H1 (cell line): ENCODE measurements around the gene FAM50A. TPM values are rescaled to one million over a fixed set of nuclear protein-coding genes. Genes with fewer than 3 reads are reported as not detected.

Experiments
- ASH2L ChIP-seq: fragments of 200-600, 300-600 bp; sonication (generic); IDR thresholded peaks from one replicate; pipeline ENCODE4 v1.7.1; 2017; ENCODE audit warnings: low read length
- BACH1 ChIP-seq: IDR thresholded peaks from 2 replicates; pipeline ENCODE4 v1.6.1; 2012; ENCODE audit warnings: low read length, improper control_type of control experiment
- BCL11A ChIP-seq, 2 experiments: IDR thresholded peaks; one replicate each; pipeline ENCODE4 v1.6.1; 2011; ENCODE audit warnings: low read depth in 2 of 2, low read length in 2 of 2, mild to moderate bottlenecking in 2 of 2
- BRCA1 ChIP-seq: IDR thresholded peaks from 2 replicates; pipeline ENCODE4 v1.6.1; 2012; ENCODE audit warnings: low read depth, low read length, improper control_type of control experiment
- CEBPB ChIP-seq: IDR thresholded peaks from 2 replicates; pipeline ENCODE4 v1.6.1; 2012; ENCODE audit warnings: low read depth, low read length
- CHD1 ChIP-seq: IDR thresholded peaks from 2 replicates; pipeline ENCODE4 v1.6.1; 2012; ENCODE audit warnings: low read depth, low read length, improper control_type of control experiment
- CTCF ChIP-seq, 3 experiments: IDR thresholded peaks; 1 replicate in 2 of 3; 2 replicates in 1 of 3; pipeline versions ENCODE4 v1.5.1 to v1.6.1; 2011; ENCODE audit warnings: low read length in 3 of 3, mild to moderate bottlenecking in 3 of 3, inconsistent platforms in 2 of 3, low read depth in 1 of 3, moderate library complexity in 1 of 3; ENCODE audit not compliant: insufficient read depth in 1 of 3; ENCODE audit errors: control extremely low read depth in 1 of 3
- EGR1 ChIP-seq: IDR thresholded peaks from 2 replicates; pipeline ENCODE4 v1.6.1; 2011; ENCODE audit warnings: low read depth, low read length, borderline replicate concordance
- EP300 ChIP-seq, 2 experiments: IDR thresholded peaks; 1 replicate in 1 of 2; 2 replicates in 1 of 2; pipeline ENCODE4 v1.6.1; 2011 to 2012; ENCODE audit warnings: low read depth in 2 of 2, low read length in 2 of 2, mild to moderate bottlenecking in 2 of 2, borderline replicate concordance in 1 of 2, inconsistent platforms in 1 of 2, moderate library complexity in 1 of 2
- GABPA ChIP-seq: IDR thresholded peaks from 2 replicates; pipeline ENCODE4 v1.6.1; 2011; ENCODE audit warnings: mild to moderate bottlenecking, low read length, moderate library complexity, borderline replicate concordance; ENCODE audit not compliant: insufficient read depth
- HDAC6 ChIP-seq: IDR thresholded peaks from one replicate; pipeline ENCODE4 v1.7.1; 2012; ENCODE audit warnings: low read depth, mild to moderate bottlenecking, inconsistent platforms, low read length, moderate library complexity
- KDM5A ChIP-seq: fragments of 200-600 bp; IDR thresholded peaks from 2 replicates; pipeline ENCODE4 v1.7.1; 2012; ENCODE audit warnings: mild to moderate bottlenecking, low read length, inconsistent platforms, mixed read lengths
- MAX ChIP-seq: IDR thresholded peaks from 2 replicates; pipeline ENCODE4 v1.6.1; 2012; ENCODE audit warnings: inconsistent platforms
- NANOG ChIP-seq: IDR thresholded peaks from 2 replicates; pipeline ENCODE4 v1.6.1; 2011; ENCODE audit warnings: low read length, low read depth, mild to moderate bottlenecking, inconsistent platforms; ENCODE audit not compliant: insufficient read depth, poor library complexity, severe bottlenecking
- NRF1 ChIP-seq: IDR thresholded peaks from 2 replicates; pipeline ENCODE4 v1.6.1; 2011; ENCODE audit warnings: mild to moderate bottlenecking, low read depth, low read length, improper control_type of control experiment
- RBBP5 ChIP-seq: IDR thresholded peaks from 2 replicates; pipeline ENCODE4 v1.7.1; 2012; ENCODE audit warnings: low read depth, mild to moderate bottlenecking, inconsistent platforms, low read length, moderate library complexity, borderline replicate concordance
- SRF ChIP-seq: IDR thresholded peaks from 2 replicates; pipeline ENCODE4 v1.6.1; 2011; ENCODE audit warnings: mild to moderate bottlenecking, low read depth, low read length, moderate library complexity
- TBP ChIP-seq: IDR thresholded peaks from 2 replicates; pipeline ENCODE4 v1.6.1; 2011; ENCODE audit warnings: low read depth, low read length, improper control_type of control experiment
- TCF12 ChIP-seq: IDR thresholded peaks from 2 replicates; pipeline ENCODE4 v1.6.1; 2011; ENCODE audit warnings: low read depth, mild to moderate bottlenecking, low read length
- TEAD4 ChIP-seq: IDR thresholded peaks from 2 replicates; pipeline ENCODE4 v1.6.1; 2012; ENCODE audit warnings: low read depth, low read length, inconsistent platforms, mixed read lengths
- polyA plus RNA-seq, 7 experiments: library from polyadenylated mRNA; depleted of rRNA in 3 of 7; stranded (reverse) in 5 of 7; unstranded in 2 of 7; fragments of >200 nt in 5 of 7; fragments of 200-250 nt in 2 of 7; gene quantifications; 1 replicate in 5 of 7; 2 replicates in 1 of 7; 4 replicates in 1 of 7; pipeline versions ENCODE4 v1.2.1 to v1.2.3, GENCODE V29; 2011 to 2013; ENCODE audit warnings: missing spikeins in 2 of 7, mixed read lengths in 2 of 7
- total RNA-seq: library from RNA; stranded (reverse); fragmentation: NEBNext Ultra II Directional; extraction: Animal tissue kit (Norgen Biotek cat#: 25700); gene quantifications from 2 replicates; pipeline ENCODE4 v1.2.1, GENCODE V29; 2021
- TF ChIP-seq, protein P1 (sequence below): IDR thresholded peaks from 2 replicates; pipeline ENCODE4 v1.6.1; 2012; ENCODE audit warnings: inconsistent platforms

Gene FAM50A
- total and polyA plus RNA-seq, 2 of the 8 experiments (the other 6 are each of a cell fraction or from before 2014, with no cell fraction given), result 30.7 to 48.7 TPM

DNA sequence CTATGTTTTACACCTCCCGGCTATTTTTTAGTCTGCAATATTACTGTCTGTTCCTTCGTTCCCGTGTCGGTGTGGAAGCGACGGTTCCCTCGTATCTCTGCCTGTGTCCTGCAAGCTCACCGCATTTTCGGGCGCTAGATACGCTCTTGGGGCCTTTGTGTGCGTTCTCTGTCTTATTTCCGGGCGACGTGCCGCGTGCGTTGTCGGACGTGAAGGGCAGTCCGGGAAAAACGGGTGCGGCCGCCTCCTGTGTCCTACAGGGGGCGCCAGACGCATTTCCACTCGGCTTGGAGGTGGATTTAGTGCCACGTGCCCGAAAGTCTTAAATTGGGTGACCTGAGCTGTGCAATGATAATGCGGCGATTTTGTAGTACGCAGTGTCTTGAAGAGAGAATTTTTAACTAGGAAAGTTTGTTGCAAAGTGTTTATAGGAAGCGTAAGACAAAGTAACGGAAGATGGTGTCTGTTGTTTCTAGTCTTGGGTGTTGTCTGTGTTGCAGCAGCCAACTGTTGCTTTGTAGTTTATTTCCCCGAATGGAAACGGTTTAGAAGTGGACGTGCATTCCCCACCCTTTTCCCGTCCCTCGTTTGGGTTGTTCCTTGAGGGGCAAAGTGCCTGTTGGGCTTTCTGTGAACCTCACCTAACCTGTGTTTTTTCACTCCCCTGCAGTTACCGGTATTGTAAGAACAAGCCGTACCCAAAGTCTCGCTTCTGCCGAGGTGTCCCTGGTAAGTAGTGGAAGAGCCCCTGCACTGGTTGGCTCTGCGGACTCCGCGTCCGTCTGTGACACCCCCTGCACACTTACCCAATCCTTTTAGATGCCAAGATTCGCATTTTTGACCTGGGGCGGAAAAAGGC, 45.0 kb upstream of the FAM50A start (continued):
- TF ChIP-seq HDAC6, result no peak
- no peak for TF ChIP-seq TBP
- 0 out of 2 replicates have a peak, but pooled peaks have one; percentile 16 for TF ChIP-seq CHD1
- TF ChIP-seq CTCF (IDR thresholded peaks at IDR 0.05; ENCODE audit: control extremely low read depth in 1 of 3, insufficient read depth in 1 of 3, low read depth in 1 of 3, low read length in 3 of 3), result peak in 2 of 3 experiments; percentile 53 to 70; a peak in 3 of 4 replicates
- no peak for TF ChIP-seq GABPA
- TF ChIP-seq EP300 (IDR thresholded peaks at IDR 0.05; ENCODE audit: borderline replicate concordance in 1 of 2, low read depth in 2 of 2, low read length in 2 of 2), result no peak
- TF ChIP-seq MAX, result peak; percentile 88
- no peak for TF ChIP-seq KDM5A
- no peak for TF ChIP-seq RBBP5
- TF ChIP-seq EGR1, result no peak
- no peak for TF ChIP-seq CEBPB
- no peak for TF ChIP-seq BCL11A (IDR thresholded peaks at IDR 0.05; ENCODE audit: low read depth in 2 of 2, low read length in 2 of 2)
- TF ChIP-seq NANOG, result no peak
- no peak for TF ChIP-seq NRF1
- no peak for TF ChIP-seq ASH2L
- TF ChIP-seq BRCA1, result no peak
- no peak for TF ChIP-seq TCF12
- TF ChIP-seq, protein P1, sequence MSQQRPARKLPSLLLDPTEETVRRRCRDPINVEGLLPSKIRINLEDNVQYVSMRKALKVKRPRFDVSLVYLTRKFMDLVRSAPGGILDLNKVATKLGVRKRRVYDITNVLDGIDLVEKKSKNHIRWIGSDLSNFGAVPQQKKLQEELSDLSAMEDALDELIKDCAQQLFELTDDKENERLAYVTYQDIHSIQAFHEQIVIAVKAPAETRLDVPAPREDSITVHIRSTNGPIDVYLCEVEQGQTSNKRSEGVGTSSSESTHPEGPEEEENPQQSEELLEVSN, result peak; percentile 50; the same call in 1 of the 2 replicates
- TF ChIP-seq TEAD4, result no peak
- no peak for TF ChIP-seq SRF
- TF ChIP-seq BACH1, result no peak
